ENCODE results near the gene HSPA13. TPM values are rescaled to one million over a fixed set of nuclear protein-coding genes. Genes with fewer than 3 reads are reported as not detected.

HSPA13 gene
- total RNA-seq, 6 experiments from 2014 or later = 7.2 to 17.0 (median 9.2) TPM

DNA sequence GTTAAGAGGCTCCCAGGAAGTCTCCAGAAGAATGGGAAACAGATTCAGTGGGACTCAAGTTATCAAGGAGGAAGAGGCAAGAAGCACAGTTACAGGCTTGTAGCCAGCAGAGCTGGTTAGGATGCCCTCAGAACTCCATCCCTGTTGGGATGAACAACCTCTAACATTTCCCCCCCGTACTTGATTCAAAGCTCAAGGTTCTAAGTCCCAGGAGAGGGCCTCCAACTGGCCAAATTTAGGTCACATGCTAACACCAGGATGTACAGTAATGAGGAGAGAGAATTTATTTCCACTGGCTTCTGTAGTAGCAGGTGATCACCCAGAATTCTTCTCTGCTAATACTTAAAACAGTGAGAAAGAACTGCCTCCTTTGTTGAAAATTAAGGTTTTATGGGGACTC, 22.3 kb upstream of the HSPA13 start:
- Histone ChIP-seq H3K36me3 (no peaks in the 10 kb centered on the region), H3K4me1 (no peaks in the 10 kb centered on the region), H3K9me3 (no peaks in the 10 kb centered on the region), H3K4me3 (no peak overlapping the region), H3K27ac (no peak overlapping the region), H3K27me3 (no peaks in the 10 kb centered on the region)
- DNase-seq = no peak
- ATAC-seq = no peak
- intact Hi-C loops (cut with DNase I) = no loop called here
- TF ChIP-seq POLR2A (IDR thresholded peaks at IDR 0.05) = no peak
- WGBS (ENCODE audit: insufficient coverage, low coverage, low lambda C conversion rate, missing lambda C conversion rate) = 0% methylated on average over 1 of the region's 1 CpG

DNA sequence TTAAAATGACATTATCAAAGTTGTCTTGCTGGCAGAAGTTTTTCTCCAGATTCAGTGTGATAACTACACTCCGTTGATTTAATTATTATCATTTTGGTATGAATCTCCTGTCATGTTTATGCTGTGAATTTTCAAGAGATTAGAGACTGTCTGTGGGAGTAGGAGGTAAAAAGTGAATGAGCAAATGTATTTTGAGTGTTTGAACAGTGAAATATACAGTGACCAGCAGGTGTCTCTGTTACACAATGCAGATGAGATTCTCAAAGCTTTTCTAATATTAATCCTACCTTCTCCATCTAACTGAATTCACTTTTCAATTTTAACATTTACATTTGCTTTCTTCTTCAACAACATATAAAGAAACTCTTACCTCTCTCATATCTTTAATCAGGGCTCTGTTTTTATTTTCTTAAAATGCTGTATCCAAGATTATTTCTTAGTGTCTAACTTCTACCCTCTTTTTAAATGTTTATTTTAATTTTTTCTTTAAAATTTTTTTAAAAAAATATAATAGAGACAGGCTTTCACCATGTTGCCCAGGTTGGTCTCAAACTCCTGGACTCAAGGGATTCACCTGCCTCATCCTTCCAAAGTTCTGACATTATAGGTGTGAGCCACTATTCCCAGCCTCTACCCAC, 20.9 kb upstream of the HSPA13 start:
- DNase-seq (no peak), ATAC-seq (peak; percentile 70 to 83 (median 75))
- TF ChIP-seq POLR2A (IDR thresholded peaks at IDR 0.05) = no peak
- TF ChIP-seq, protein P1, sequence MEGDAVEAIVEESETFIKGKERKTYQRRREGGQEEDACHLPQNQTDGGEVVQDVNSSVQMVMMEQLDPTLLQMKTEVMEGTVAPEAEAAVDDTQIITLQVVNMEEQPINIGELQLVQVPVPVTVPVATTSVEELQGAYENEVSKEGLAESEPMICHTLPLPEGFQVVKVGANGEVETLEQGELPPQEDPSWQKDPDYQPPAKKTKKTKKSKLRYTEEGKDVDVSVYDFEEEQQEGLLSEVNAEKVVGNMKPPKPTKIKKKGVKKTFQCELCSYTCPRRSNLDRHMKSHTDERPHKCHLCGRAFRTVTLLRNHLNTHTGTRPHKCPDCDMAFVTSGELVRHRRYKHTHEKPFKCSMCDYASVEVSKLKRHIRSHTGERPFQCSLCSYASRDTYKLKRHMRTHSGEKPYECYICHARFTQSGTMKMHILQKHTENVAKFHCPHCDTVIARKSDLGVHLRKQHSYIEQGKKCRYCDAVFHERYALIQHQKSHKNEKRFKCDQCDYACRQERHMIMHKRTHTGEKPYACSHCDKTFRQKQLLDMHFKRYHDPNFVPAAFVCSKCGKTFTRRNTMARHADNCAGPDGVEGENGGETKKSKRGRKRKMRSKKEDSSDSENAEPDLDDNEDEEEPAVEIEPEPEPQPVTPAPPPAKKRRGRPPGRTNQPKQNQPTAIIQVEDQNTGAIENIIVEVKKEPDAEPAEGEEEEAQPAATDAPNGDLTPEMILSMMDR (IDR thresholded peaks at IDR 0.05) = peak; percentile 56 to 74 (median 66)
- no peaks in the 10 kb centered on the region for H3K9me3 ChIP-seq
- H3K36me3 ChIP-seq = no peaks in the 10 kb centered on the region
- H3K27ac ChIP-seq = no peak overlapping the region
- 4% methylated on average over 1 of the region's 1 CpG for WGBS (ENCODE audit: insufficient coverage, low coverage, low lambda C conversion rate, missing lambda C conversion rate)
- intact Hi-C loops (cut with DNase I) = no loop called here
- H3K27me3 ChIP-seq = no peaks in the 10 kb centered on the region
- no peak overlapping the region for H3K4me3 ChIP-seq
- H3K4me1 ChIP-seq = no peaks in the 10 kb centered on the region

DNA sequence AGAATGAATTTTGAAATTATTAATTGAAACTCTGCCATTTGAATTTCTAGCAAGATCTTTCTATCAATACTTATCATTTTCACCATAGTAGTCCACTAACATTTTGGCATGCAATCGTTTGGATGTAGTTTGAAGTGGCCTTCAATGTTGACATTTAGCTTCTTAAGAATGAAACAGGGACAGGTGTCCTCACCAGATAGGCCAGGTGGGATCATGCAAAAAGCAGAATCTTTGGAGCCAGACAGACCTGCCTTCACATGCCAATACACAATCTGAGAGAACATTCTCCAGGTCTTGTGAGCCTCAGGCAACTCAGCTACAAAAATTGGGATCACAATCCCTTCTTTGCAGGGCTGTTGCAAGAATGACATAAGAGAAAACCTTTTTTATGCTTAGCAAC, 18.3 kb upstream of the HSPA13 start:
- ATAC-seq = no peak
- H3K27me3 ChIP-seq = no peaks in the 10 kb centered on the region
- H3K9me3 ChIP-seq = no peaks in the 10 kb centered on the region
- TF ChIP-seq, protein P1 (IDR thresholded peaks at IDR 0.05) = no peak
- no peak for TF ChIP-seq POLR2A (IDR thresholded peaks at IDR 0.05)
- no peak for DNase-seq
- WGBS (ENCODE audit: insufficient coverage, low coverage, low lambda C conversion rate, missing lambda C conversion rate) = 35% methylated on average over 1 of the region's 1 CpG
- H3K36me3 ChIP-seq = no peaks in the 10 kb centered on the region
- no peaks in the 10 kb centered on the region for H3K4me1 ChIP-seq
- H3K4me3 ChIP-seq = no peak overlapping the region
- no peak overlapping the region for H3K27ac ChIP-seq
- intact Hi-C loops (cut with DNase I) = no loop called here

GRCh38 chr21:14388282-14388681, 5.3 kb upstream of the HSPA13 start:
- no peak for DNase-seq
- H3K27ac ChIP-seq = no peak overlapping the region
- no peaks in the 10 kb centered on the region for H3K36me3 ChIP-seq
- 52% methylated on average over 2 of the region's 2 CpGs for WGBS (ENCODE audit: insufficient coverage, low coverage, low lambda C conversion rate, missing lambda C conversion rate)
- no peak overlapping the region for H3K4me3 ChIP-seq
- ATAC-seq = no peak
- no peaks in the 10 kb centered on the region for H3K27me3 ChIP-seq
- no peaks in the 10 kb centered on the region for H3K9me3 ChIP-seq
- TF ChIP-seq POLR2A (IDR thresholded peaks at IDR 0.05) = no peak
- TF ChIP-seq, protein P1 (IDR thresholded peaks at IDR 0.05) = no peak
- intact Hi-C loops (cut with DNase I) = no loop called here
- H3K4me1 ChIP-seq = peaks cover 0 to 7% (median 0%) of the 10 kb centered on the region in 4 donors

- Histone ChIP-seq H3K4me1 (peaks cover 0 to 22% (median 10%) of the 10 kb centered on the region in 4 donors), H3K4me3 (peak overlapping the region in 1 of 3 donors; percentile 75), H3K9me3 (no peaks in the 10 kb centered on the region), H3K27me3 (no peaks in the 10 kb centered on the region), H3K27ac (peak overlapping the region in 1 of 3 donors; percentile 81), H3K36me3 (no peaks in the 10 kb centered on the region)
- ATAC-seq = no peak
- DNase-seq = no peak
- no peak for TF ChIP-seq POLR2A (IDR thresholded peaks at IDR 0.05)
- TF ChIP-seq, protein P1 (IDR thresholded peaks at IDR 0.05) = no peak
- intact Hi-C loops (cut with DNase I) = no loop called here
- 94% methylated on average over 2 of the region's 2 CpGs for WGBS (ENCODE audit: insufficient coverage, low coverage, low lambda C conversion rate, missing lambda C conversion rate)
These were observed 1.5 kb upstream of the HSPA13 start for GRCh38 chr21:14384453-14384852.

All from right lobe of liver (tissue), 6 donors.